ENCODE results near the gene BTBD9. TPM values are rescaled to one million over a fixed set of nuclear protein-coding genes. Genes with fewer than 3 reads are reported as not detected.

The BTBD9 gene
- total and polyA plus RNA-seq, 9 of the 15 experiments (the other 6 are each of a cell fraction or from before 2014, with no cell fraction given): 0.08 to 1.6 (median 0.58) TPM

- no TSS peak for BruUV-seq (replicated peaks)
- no peaks in the 10 kb centered on the region for H3K36me3 ChIP-seq (ENCODE audit: control insufficient read depth, insufficient read depth, low read length)
- H3K79me2 ChIP-seq (ENCODE audit: control insufficient read depth, insufficient read depth, low read length): no peaks in the 10 kb centered on the region
- DNase-seq (ENCODE audit: extremely low read depth in 1 of 4, low spot score in 3 of 4) (no peak), ATAC-seq (no peak), FAIRE-seq (no peak)
- no peak overlapping the region for H3K9ac ChIP-seq (ENCODE audit: insufficient read depth in 1 of 2, low read depth in 2 of 2, low read length in 2 of 2)
- peaks cover 2 to 12% of the 10 kb centered on the region in 2 experiments; a peak in 1 of 5 replicates for H3K27me3 ChIP-seq (ENCODE audit: control insufficient read depth in 2 of 2, insufficient read depth in 2 of 2, low read length in 2 of 2)
- no peak overlapping the region for H2AFZ ChIP-seq (ENCODE audit: low read depth, low read length)
- no peaks in the 10 kb centered on the region for H4K20me1 ChIP-seq (replicated peaks; ENCODE audit: control insufficient read depth, insufficient read depth, low read length)
- CTCF ChIA-PET (ENCODE audit: low intra/inter-chr PET ratio): no interaction called here
- H3K4me2 ChIP-seq (ENCODE audit: insufficient read depth, low read length): no peak overlapping the region
- in situ Hi-C loops (cut with MboI) (no loop called here), intact Hi-C loops (cut with micrococcal nuclease) (no loop called here)
- no peaks in the 10 kb centered on the region for H3K4me1 ChIP-seq (replicated peaks in 1 of 2; ENCODE audit: control insufficient read depth in 2 of 2, insufficient read depth in 2 of 2, low read length in 2 of 2)
- POLR2A ChIA-PET: no interaction called here
- H3K4me3 ChIP-seq: no peak overlapping the region
- H3K9me1 ChIP-seq (ENCODE audit: control insufficient read depth, insufficient read depth, low read length): no peaks in the 10 kb centered on the region
- WGBS (ENCODE audit: insufficient coverage, low coverage, missing lambda C conversion rate): 4% methylated on average over 1 of the region's 1 CpG
- no peaks in the 10 kb centered on the region for H3K9me3 ChIP-seq (replicated peaks; ENCODE audit: control insufficient read depth, insufficient read depth, low read depth, low read length)
- no peak overlapping the region for H3K27ac ChIP-seq (ENCODE audit: extremely low read depth, low read depth, low read length)
- TF ChIP-seq ELK1 (CRISPR knock-in tag; IDR thresholded peaks at IDR 0.05): no peak
- TF ChIP-seq ZNF124 (CRISPR knock-in tag; IDR thresholded peaks at IDR 0.05): no peak
- TF ChIP-seq SIN3A (IDR thresholded peaks at IDR 0.05; ENCODE audit: borderline replicate concordance in 2 of 2, control insufficient read depth in 1 of 2, low read depth in 2 of 2, low read length in 2 of 2): no peak
- TF ChIP-seq MEIS2 (IDR thresholded peaks at IDR 0.05; ENCODE audit: partially characterized antibody): no peak
- no peak for TF ChIP-seq ZBTB34 (CRISPR knock-in tag; IDR thresholded peaks at IDR 0.05)
- TF ChIP-seq, protein P1, sequence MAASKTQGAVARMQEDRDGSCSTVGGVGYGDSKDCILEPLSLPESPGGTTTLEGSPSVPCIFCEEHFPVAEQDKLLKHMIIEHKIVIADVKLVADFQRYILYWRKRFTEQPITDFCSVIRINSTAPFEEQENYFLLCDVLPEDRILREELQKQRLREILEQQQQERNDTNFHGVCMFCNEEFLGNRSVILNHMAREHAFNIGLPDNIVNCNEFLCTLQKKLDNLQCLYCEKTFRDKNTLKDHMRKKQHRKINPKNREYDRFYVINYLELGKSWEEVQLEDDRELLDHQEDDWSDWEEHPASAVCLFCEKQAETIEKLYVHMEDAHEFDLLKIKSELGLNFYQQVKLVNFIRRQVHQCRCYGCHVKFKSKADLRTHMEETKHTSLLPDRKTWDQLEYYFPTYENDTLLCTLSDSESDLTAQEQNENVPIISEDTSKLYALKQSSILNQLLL (CRISPR knock-in tag; IDR thresholded peaks at IDR 0.05; ENCODE audit: borderline replicate concordance): no peak
- no peak for TF ChIP-seq E2F1 (CRISPR knock-in tag; IDR thresholded peaks at IDR 0.05)
- no peak for TF ChIP-seq ADNP (tag; IDR thresholded peaks at IDR 0.05)
- TF ChIP-seq, protein P2, sequence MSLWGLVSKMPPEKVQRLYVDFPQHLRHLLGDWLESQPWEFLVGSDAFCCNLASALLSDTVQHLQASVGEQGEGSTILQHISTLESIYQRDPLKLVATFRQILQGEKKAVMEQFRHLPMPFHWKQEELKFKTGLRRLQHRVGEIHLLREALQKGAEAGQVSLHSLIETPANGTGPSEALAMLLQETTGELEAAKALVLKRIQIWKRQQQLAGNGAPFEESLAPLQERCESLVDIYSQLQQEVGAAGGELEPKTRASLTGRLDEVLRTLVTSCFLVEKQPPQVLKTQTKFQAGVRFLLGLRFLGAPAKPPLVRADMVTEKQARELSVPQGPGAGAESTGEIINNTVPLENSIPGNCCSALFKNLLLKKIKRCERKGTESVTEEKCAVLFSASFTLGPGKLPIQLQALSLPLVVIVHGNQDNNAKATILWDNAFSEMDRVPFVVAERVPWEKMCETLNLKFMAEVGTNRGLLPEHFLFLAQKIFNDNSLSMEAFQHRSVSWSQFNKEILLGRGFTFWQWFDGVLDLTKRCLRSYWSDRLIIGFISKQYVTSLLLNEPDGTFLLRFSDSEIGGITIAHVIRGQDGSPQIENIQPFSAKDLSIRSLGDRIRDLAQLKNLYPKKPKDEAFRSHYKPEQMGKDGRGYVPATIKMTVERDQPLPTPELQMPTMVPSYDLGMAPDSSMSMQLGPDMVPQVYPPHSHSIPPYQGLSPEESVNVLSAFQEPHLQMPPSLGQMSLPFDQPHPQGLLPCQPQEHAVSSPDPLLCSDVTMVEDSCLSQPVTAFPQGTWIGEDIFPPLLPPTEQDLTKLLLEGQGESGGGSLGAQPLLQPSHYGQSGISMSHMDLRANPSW (CRISPR knock-in tag; IDR thresholded peaks at IDR 0.05): no peak
- no peak for TF ChIP-seq MECOM (CRISPR knock-in tag; IDR thresholded peaks at IDR 0.05)
- TF ChIP-seq, protein P3, sequence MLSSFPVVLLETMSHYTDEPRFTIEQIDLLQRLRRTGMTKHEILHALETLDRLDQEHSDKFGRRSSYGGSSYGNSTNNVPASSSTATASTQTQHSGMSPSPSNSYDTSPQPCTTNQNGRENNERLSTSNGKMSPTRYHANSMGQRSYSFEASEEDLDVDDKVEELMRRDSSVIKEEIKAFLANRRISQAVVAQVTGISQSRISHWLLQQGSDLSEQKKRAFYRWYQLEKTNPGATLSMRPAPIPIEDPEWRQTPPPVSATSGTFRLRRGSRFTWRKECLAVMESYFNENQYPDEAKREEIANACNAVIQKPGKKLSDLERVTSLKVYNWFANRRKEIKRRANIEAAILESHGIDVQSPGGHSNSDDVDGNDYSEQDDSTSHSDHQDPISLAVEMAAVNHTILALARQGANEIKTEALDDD (IDR thresholded peaks at IDR 0.05): no peak
- TF ChIP-seq ZBTB17 (CRISPR knock-in tag; IDR thresholded peaks at IDR 0.05): no peak
- no peak for TF ChIP-seq SREBF2 (CRISPR knock-in tag; IDR thresholded peaks at IDR 0.05)
- TF ChIP-seq CAMTA2 (CRISPR knock-in tag; conservative IDR thresholded peaks at IDR 0.05): no peak
These were observed 14.5 kb downstream of the BTBD9 start for GRCh38 chr6:38625217-38625616.
